ENCODE measurements around the gene RNF19B.
A peak's percentile ranks its signal among the peaks of the same experiment; 100 is the strongest.
"Not testable (repeated sequence)": the region's sequence is repeated elsewhere in the genome, so short reads cannot be mapped to it uniquely, and the experiment has no call there.

RNF19B gene, protein sequence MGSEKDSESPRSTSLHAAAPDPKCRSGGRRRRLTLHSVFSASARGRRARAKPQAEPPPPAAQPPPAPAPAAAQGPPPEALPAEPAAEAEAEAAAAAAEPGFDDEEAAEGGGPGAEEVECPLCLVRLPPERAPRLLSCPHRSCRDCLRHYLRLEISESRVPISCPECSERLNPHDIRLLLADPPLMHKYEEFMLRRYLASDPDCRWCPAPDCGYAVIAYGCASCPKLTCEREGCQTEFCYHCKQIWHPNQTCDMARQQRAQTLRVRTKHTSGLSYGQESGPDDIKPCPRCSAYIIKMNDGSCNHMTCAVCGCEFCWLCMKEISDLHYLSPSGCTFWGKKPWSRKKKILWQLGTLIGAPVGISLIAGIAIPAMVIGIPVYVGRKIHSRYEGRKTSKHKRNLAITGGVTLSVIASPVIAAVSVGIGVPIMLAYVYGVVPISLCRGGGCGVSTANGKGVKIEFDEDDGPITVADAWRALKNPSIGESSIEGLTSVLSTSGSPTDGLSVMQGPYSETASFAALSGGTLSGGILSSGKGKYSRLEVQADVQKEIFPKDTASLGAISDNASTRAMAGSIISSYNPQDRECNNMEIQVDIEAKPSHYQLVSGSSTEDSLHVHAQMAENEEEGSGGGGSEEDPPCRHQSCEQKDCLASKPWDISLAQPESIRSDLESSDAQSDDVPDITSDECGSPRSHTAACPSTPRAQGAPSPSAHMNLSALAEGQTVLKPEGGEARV

DNA sequence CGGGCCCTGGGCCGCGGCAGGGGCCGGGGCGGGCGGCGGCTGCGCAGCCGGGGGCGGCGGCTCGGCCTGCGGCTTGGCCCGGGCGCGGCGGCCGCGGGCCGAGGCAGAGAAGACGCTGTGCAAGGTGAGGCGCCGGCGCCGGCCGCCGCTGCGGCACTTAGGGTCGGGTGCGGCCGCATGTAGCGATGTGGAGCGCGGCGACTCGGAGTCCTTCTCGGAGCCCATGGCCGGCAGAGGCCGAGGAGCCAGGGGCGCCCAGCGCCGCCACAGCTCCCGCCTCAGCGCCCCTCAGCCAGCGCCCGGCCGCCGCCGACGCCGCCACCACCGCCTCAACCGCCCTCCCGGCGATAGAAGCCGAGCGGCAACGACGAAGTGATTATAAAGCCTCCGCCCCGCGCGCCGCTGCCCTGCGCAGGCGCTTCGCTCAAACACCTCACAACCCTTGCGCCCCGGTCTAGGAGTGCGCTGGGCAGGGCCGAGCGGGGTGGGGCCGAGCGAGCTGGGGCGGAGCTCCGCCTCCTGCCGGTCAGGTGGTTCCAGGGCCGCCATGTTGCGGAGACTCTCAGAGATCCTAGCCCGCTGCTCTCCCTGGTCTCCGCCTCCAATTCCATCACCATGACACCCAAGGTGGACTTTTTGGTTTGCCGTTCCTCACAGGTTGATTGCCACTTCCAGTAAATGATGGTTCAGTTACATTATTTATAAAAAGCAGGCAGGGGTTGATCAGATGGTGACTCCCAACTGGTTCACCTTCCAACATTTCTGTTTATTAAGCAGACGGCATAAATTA, at the start of gene RNF19B:
Gene RNF19B (minus strand): TSS at position 349 of the 790 bp plus-strand sequence. CDS start 124 bp downstream, at position 225.
- peak; percentile 87 to 91 (median 89) for DNase-seq (ENCODE audit: low read depth in 3 of 3)

DNA sequence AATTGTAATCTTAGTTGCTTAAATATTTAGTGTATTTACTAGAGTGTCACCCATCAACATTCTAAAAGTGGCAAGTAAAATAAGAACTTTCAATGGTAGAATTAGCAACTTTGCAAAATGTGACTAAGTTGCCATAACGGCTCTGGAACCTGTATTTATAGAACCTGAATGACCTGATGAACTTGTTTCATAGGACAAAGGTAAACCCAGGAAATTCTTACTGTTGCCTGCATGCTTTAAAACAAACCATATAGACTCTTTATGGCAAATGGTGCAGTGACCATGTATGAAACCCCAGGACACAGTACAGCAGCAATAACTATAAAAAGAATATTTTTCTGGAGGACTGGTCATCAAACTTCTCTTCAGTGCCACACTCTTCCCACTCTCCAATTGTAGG, 49.2 kb upstream of the RNF19B start:
- DNase-seq (ENCODE audit: low read depth in 3 of 3) = no peak

DNA sequence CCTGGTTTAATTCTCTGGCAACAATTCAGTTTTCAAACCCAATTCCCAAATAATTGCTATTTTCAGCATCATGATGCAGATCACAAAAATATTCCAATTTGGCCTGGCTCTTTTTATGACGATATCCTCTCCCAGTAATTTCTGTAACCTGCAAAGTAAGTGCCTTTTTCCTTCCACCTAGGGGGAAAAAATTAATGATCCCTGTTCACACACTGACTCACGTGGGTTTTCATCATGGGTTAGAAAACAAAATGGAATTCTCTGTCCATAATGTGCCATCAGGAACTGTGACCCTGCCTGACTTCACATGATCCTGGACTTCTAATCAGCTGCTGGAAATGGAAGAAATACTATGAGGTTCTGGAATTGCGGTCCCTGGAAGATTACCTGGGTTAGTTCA, 47.6 kb upstream of the RNF19B start:
- DNase-seq (ENCODE audit: low read depth in 3 of 3) = no peak

DNA sequence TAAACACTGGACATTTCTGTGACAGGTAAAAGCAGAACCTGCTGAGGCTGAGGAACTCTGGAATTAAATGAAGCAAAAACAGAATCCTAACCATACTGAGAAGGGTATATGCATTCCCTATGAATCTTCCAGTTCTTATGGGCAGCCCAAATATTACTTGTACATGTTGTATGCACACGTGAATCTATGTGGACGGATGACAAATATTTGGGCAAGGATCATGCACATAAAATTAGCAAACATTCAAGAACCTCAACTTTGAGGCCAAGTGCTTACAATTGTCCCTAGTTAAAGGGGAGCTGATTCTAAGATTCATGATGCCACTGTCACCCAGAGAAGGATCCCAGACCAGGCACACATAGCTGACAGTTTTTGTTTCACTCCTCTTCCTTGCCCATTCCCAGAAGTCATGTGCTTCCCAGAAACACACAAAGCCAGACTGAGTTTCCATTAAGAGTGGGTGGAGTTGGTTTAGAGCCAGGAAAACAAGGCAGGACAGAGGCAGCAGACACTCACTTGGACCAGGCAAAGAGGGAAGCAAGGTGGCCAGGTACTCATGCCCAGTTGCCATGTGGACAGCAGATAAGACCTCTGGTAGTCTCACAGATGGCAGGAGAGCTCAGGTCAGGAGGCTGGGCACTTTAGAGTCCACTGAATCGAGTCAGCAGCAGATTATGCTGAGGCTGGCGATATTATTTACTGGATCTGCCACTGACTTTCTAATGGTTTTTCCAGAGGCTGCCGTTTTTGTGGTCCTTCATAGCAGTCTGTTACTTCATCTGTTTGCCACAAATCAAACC, 46.5 kb upstream of the RNF19B start:
- no peak for DNase-seq (ENCODE audit: low read depth in 3 of 3)

DNA sequence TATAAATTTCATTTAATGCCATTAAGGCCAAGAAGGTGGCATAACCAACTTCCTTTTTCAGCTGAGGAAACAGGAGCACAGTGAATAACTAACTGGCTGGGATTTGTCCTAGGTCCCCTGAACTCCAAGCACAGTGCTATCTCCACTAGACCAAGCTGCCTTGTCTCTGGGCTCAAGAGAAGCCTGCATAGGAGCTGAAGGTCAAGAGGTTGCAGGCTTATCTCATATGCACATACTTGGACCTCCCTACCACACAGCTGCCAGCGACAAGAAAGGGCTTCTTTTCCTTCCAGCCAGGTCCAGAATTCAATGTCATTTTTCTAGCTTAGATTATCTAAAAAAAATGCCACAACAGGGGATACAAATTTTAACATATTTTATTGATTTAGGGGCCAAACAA, 45.0 kb upstream of the RNF19B start:
- no peak for DNase-seq (ENCODE audit: low read depth in 3 of 3)

DNA sequence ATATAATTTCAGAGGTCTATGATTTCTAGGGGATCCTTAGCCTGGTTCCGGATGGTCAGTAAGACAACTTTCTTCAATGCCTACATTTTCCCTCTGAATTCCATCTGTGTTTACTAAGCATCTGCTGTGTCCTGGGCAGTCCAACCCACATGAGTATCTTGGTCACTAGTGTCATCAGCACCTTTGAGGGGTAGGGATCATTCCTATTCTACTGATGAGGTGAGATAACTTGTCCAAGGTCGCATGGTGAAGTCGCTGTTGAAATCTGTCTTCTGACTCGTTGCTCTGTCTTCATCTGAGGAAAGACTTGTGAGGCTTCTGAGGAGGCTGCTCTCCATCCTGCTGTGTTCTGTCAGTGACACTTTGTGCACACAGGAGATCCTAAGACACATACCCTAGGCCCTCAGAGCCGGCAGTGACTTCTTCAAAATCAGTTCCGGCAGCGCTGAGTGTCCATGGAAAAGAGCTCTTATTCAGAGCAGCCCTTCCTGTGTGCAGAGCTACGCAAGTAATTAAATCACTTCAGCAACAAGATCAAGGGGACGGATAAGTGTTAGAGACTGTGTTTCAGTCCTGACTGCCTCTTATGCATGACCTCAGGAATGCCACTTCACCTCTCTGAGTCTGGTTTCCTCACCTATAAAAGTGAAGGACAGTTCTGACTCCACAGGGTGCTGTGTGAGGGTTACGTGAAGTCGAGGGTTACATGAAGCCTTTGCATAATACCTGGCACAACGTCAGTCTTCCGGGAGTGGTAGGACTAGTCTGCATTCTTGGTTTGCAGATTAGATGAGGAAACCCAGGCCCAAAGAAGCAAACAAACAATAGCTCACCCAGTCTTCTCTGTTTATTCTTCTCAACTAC, 43.7 kb upstream of the RNF19B start:
- DNase-seq (ENCODE audit: low read depth in 3 of 3) = no peak

DNA sequence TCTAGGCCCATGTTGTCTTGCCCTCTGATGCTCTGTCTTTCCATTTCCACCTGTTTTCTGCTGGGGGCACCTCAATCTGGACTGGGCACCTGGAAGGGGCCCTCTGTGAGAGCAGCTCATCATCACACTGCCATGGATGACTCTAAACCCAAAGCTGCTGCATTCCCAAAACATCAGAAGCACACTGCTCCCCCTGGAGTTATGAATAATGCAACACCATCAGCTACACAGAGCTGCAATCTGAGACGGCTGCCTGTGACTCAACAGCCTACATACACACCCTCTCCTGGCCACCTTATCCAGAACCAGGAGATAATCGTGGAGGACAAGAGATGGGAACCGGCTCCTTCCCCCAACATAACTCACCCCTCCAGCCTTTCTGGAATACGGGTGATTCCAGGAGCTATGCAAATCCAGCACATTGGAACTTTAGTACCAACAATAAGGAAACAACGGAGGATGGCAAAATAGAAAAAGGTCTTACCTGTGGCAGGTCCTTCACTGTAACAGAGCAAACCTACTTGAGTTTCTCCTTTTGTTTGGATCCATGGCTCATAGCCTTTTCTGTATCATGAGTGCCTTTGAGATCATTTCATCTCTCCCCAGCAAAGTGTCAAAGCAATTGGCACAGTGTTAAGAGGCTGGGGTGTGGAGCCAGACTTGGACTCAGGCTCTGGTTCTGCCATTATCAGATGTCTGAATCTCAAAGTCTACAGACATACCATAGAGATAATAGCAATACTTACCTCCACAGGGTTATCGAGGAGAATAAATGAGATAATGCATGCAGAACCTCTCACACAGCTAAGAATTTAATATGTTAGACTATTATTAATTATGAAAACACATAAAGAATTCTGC, 42.8 kb upstream of the RNF19B start:
- DNase-seq (ENCODE audit: low read depth in 3 of 3) = no peak

DNA sequence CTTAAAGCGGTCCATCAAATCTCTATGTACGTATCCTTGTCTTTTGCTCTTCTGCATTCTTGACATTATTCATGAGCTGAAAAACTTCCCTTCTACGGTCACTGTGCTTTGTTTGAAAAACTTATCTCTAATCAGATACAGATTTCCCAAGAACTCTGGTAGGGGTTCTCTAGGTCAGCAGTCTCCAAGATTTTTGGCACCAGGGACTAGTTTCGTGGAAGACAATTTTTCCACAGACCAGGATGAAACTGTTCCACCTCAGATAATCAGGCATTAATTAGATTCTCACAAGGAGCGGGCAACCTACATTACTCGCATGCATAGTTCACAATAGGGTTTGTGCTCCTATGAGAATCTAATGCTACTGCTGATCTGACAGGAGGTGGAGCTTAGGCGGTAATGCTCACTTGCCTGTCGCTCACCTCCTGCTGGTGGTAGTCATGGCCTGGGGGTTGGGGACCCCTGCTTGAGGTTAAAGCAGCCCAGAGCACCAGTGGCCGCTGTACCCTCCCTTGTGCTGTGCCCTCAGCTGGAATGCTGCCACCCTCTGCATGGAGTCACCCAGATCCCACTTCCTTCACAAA, 41.3 kb upstream of the RNF19B start:
- DNase-seq (ENCODE audit: low read depth in 3 of 3) = no peak

DNA sequence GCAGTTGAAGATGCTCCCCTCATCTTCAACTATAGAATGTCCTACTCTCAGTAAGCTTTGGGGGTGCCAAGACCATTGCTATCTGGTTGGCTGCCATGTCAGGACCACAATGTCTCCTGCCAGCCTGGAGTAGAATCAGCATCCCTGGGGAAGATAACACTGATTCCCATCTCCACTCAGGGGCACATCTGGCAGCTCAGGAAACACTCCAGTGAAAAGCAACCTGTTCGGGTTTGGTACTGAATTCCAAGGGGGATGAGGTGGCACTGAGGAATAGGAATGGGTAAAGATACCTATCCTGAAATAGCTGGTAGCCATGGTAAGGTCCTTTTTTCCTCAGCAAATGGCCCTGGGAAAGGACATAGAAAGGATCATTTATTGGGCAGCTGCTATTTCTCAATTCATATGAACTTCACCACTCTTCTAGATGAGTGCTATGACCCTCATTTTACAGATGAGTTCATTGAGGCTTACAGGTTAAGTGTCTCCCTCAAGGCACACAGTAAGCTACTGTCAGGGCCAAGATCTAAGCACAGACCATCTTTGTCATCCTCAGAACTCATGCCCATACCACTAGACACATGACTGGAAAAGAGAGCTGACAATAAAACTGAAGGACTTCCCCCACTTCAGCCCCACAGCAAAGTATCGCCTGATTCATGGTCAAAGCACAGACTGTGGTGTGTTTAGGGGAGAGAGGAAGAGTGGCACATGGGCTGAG, 40.7 kb upstream of the RNF19B start:
- DNase-seq (ENCODE audit: low read depth in 3 of 3) = no peak

DNA sequence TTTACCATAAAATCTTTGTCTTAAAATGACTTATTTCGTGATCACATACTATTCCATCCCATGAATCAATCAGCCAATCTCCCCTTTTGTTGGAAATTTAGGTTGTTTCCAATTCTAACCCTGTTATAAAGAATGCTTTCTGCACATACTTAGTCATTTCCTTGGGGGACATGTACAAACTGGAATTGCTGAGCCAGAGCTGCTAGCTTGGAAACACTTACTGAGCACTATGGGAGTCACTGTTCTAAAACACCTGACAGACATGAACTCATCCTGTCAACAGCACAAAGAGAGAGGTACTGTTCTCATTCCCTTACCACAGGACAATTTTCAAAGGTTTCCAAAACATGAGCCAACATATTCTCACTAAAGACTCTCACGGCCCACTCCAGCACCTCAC, 40.0 kb upstream of the RNF19B start:
- no peak for DNase-seq (ENCODE audit: low read depth in 3 of 3)

DNA sequence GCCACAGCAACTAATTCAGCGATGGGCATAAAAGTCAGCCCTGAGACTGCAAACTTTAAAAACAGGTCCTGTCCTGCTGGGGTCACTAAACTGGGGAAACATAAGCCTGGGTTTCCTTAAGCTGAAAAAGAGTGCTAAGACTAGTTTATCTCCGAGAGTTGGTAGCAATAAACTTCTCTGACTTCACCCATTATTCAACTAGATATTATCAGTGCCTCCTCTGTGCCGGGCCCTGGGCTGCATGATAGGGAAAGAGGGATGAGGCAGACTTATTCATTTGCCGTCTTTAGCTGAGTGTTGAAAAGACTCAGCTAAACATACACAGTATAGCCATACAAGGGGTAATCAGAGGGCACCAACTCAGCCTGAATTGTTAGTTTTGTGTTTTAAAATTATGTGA, 39.0 kb upstream of the RNF19B start:
- no peak for DNase-seq (ENCODE audit: low read depth in 3 of 3)

DNA sequence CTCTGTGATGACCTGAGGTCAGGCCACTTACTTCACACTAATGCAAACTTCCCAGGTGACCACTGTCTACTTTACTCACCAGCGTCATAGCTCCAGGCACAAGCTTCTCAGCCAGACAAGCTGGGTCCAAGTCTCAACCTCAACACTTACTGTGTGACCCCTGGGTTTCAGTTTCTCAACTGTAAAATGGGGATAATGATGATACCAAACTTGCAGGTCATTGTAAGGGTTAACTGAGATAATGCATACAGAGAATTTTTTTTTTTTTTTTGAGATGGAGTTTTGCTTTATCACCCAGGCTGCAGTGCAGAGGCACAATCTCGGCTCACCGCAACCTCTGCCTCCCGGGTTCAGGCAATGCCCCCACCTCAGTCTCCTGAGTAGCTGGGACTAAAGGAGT, 37.4 kb upstream of the RNF19B start:
- no peak for DNase-seq (ENCODE audit: low read depth in 3 of 3)

DNA sequence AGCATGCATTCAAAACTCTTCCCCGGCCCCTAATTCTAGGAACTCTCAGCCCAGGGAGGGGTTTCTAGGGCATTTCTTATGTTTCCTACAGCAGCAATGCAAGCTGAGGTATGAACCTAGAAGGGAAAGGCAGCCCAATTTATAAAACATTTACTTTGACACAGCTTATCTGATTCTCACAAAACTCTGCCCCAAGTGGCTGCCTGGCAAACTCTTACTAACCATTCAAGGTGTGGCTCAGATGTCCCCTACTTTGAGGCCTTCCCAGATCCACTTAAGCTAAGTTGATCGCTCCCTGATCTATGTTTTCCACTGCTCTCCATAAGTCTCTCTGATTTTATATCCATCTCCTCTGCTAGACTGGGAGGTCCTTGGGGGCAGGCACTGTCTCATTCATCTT, 36.7 kb upstream of the RNF19B start:
- DNase-seq (ENCODE audit: low read depth in 3 of 3) = no peak

DNA sequence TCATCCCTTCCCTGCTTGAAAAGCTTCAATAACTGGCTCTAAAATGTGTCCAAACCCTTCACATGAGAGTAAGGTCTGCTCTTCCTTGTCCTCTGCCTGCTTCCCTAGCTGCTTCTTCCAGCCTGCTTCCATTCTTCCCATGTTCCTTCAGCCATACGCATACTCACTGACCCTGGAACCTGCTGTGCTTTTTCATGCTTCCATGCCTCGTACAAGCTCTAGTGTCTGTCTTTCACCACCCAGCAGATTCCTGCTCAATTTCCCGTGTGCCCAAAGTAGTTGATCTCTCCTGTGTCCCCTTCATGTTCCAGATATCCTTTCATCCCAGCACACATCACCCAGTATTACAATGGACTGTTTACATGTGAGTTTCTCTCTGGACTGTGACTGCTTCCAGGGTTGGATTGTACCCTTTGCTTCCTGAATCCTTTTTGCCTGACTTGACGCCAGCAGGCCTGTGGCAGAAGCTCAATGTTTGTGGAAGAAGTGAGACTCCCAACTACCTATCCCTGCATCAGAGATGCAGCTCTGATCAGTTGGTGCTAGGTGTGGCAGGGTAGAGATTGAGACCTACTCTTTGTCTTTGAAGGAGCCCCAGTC, 35.9 kb upstream of the RNF19B start:
- no peak for DNase-seq (ENCODE audit: low read depth in 3 of 3)

DNA sequence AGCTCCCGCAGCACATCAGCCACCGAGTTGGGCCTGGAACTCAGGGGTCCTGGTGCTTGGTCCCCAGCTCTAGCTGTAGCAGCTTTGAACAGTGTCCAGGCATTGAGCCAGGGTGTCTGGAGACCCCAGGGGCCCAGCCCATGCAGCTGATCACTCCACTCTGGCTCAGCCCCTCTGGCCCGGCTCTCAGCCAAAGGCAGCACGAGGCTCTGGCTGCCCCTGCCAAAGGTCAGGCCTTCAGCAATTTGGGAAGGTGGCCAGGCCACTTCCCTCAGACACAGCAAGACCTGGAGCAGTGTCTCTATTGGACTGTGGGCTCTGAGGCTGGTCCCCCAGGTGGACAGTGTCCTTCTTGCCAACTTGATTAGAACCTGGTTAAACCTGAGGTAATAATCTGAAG, 34.4 kb upstream of the RNF19B start:
- no peak for DNase-seq (ENCODE audit: low read depth in 3 of 3)

DNA sequence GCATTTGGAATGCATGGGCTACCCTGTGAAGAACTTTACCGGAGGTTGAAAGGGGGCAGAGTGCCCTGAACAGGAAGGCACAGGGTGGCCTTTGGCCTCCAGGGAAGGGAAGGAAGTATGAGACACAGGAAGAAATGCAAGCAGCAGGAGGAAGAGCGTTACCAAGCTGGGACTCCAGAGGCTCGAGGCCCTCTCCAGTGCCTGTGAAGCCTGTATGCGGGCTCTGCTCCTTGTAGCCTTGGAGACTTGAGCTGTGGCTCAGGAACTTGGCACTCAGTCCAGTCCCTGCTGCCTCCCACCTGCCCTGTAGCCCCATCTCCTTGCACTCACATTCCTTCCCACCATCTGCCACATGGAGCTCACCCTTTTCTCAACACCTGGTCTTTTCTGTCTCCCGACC, 33.5 kb upstream of the RNF19B start:
- DNase-seq (ENCODE audit: low read depth in 3 of 3) = no peak

DNA sequence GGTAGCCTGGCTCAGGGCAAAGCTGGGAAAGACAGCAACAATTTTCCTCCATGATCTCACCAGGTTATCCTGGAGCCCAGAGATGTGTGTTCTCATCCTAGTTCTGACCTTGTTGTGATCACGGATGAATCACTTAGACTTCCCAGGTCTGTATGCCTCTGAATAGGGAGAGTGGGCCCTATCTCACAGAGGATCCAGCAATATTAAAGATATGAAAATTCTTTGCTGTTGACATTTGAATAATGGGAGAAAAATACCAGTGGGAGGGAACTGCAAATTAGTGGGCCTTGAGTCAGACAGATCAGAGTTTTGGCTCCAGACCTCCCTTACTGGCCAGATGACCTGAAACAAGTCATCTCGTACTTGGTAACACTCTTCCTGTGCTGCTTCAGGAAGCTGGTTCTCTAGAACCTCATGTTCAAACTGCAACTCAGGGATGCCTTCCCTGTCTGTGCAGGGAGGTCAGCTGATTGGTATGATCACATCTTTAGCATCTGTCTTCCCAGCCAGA, 32.8 kb upstream of the RNF19B start:
- no peak for DNase-seq (ENCODE audit: low read depth in 3 of 3)

DNA sequence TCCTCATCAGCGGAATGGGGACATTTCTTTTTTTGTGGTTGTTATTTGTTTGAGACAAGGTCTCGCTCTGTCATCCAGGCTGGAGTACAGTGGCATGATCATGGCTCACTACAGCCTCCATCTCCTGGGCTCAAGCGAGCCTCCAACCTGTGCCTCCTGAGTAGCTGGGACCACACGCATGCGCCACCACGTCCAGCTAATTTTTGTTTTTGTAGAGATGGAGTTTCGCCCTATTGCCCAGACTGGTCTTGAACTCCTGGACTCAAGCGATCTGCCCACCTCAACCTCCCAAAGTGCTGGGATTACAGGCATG, 28.7 kb upstream of the RNF19B start:
- DNase-seq (ENCODE audit: low read depth in 3 of 3) = not testable (repeated sequence)
